ENCODE results near the gene LRFN5.
"Not testable (repeated sequence)": the region's sequence is repeated elsewhere in the genome, so short reads cannot be mapped to it uniquely, and the experiment has no call there.

LRFN5 gene

DNA sequence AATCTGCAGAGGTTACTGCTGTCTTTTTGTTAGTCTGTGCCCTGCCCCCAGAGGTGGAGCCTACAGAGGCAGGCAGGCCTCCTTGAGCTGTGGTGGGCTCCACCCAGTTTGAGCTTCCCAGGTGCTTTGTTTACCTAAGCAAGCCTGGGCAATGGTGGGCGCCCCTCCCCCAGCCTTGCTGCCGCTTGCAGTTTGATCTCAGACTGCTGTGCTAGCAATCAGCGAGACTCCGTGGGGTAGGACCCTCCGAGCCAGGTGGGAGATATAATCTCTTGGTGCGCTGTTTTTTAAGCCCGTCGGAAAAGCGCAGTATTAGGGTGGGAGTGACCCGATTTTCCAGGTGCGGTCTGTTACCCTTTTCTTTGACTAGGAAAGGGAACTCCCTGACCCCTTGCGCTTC, 304.5 kb downstream of the LRFN5 start:
- DNase-seq: not testable (repeated sequence)

GRCh38 chr14:41913398-41913797, 306.7 kb downstream of the LRFN5 start:
- no peak for DNase-seq

- no peak for DNase-seq
Measured at GRCh38 chr14:41915732-41916131, 309.1 kb downstream of the LRFN5 start.

DNA sequence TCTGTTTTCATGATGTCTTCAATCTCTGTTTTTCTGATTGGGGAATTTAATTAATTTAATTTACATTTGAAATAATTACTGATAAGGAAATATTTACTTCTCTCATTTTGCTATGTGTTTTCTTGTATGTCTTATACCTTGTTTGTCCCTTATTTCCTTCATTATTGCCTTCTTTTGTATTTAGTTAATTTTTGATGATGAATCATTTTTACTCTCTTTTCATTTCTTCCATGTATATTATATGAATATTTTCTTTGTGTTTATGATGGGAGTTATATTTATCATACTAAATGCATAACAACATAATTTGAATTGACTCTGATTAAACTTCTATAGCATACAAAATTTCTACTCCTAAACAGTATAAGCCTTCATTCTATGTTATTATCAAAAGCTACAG, 309.6 kb downstream of the LRFN5 start:
- no peak for DNase-seq

- DNase-seq: no peak
Measured at GRCh38 chr14:41925409-41925808, 318.7 kb downstream of the LRFN5 start.

DNA sequence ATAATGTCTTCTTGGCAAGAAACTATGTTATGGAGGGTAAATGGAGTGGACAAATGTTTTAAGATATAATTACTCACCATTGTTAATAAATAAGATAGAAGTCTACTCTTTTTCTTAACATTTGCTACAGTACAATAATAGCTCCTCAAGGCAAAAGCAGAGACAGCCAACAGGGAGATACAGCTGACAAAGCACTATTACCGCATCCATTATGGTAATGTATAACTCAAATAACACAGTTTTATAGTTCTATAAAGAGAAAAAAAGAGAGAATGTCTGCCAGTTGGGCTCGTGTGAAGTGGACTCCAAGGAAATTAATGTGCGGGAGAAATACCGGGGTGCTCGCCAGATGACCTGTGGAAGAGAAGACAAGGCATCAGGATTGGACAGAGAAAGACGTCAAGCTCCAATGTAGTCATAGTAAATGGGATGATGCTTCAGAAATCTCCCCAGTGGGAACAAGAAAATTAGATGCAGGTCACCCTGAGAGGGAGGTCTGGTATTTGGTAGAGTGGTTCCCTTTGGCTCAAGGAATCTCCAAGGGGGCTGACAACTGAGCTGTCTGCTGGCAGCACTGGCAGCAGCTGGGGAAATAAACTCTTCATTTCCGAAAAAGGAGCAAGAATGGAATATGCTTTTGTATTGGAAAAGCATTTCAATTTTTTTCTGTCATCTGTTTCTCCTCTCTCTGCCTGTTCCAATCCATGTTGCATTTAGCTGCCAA, 343.9 kb downstream of the LRFN5 start:
- DNase-seq: no peak
